IPS-18a (cell line): Measurements from ENCODE around the gene ATAT1.

Experiments
- H3K27ac ChIP-seq: one replicate; pipeline ENCODE4 v1.5.1; 2013; ENCODE audit warnings: low read length
- H3K27me3 ChIP-seq: one replicate; pipeline ENCODE4 v1.6.1; 2013; ENCODE audit warnings: mild to moderate bottlenecking, low read length; ENCODE audit not compliant: control insufficient read depth, insufficient read depth
- H3K36me3 ChIP-seq: one replicate; pipeline ENCODE4 v1.6.1; 2013; ENCODE audit warnings: low read depth, low read length; ENCODE audit not compliant: control insufficient read depth
- H3K4me1 ChIP-seq: one replicate; pipeline ENCODE4 v1.6.1; 2013; ENCODE audit warnings: low read depth, low read length; ENCODE audit not compliant: control insufficient read depth
- H3K4me3 ChIP-seq: one replicate; pipeline ENCODE4 v1.5.1; 2013; ENCODE audit warnings: low read length
- H3K9ac ChIP-seq: one replicate; pipeline ENCODE4 v1.6.1; 2013; ENCODE audit warnings: mild to moderate bottlenecking, low read length, moderate library complexity
- H3K9me3 ChIP-seq: one replicate; pipeline ENCODE4 v1.6.1; 2013; ENCODE audit warnings: low read depth, low read length; ENCODE audit not compliant: control insufficient read depth

ATAT1 gene

DNA sequence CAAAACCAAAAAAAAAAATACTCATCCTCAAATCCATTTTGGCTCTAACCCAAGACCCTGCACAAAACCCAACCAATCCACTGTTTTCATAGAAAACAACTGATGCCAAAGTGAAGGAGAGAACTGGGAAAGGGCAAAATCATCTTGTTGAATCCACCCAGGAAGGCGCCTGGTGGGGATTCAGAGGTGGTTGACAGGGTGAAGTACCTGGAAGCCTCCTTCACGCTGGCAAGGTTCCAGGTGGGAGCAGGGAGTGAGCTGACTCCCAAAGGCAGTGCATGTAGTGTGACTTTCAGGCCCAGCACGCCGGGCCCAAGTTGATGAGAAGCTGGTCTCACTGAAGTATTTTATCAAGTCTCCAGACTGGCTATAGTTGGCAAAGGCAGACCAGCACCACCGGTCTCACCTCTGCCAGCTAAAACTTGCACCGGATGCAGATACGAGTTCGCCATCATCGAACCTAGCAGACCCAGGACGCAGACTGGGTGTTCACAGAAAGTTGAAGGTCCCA lies 26.2 kb upstream of the ATAT1 start:
- H3K36me3 ChIP-seq: peaks cover 53% of the 10 kb centered on the region
- no peak overlapping the region for H3K27ac ChIP-seq
- no peak overlapping the region for H3K9ac ChIP-seq
- H3K9me3 ChIP-seq: no peaks in the 10 kb centered on the region
- H3K27me3 ChIP-seq: no peaks in the 10 kb centered on the region
- H3K4me1 ChIP-seq: no peaks in the 10 kb centered on the region
- no peak overlapping the region for H3K4me3 ChIP-seq

- Histone ChIP-seq H3K9ac (no peak overlapping the region), H3K4me1 (no peaks in the 10 kb centered on the region), H3K9me3 (no peaks in the 10 kb centered on the region), H3K36me3 (peaks cover 60% of the 10 kb centered on the region), H3K27ac (no peak overlapping the region), H3K27me3 (no peaks in the 10 kb centered on the region), H3K4me3 (no peak overlapping the region)
Measured at GRCh38 chr6:30601436-30601814, 25.2 kb upstream of the ATAT1 start.

DNA sequence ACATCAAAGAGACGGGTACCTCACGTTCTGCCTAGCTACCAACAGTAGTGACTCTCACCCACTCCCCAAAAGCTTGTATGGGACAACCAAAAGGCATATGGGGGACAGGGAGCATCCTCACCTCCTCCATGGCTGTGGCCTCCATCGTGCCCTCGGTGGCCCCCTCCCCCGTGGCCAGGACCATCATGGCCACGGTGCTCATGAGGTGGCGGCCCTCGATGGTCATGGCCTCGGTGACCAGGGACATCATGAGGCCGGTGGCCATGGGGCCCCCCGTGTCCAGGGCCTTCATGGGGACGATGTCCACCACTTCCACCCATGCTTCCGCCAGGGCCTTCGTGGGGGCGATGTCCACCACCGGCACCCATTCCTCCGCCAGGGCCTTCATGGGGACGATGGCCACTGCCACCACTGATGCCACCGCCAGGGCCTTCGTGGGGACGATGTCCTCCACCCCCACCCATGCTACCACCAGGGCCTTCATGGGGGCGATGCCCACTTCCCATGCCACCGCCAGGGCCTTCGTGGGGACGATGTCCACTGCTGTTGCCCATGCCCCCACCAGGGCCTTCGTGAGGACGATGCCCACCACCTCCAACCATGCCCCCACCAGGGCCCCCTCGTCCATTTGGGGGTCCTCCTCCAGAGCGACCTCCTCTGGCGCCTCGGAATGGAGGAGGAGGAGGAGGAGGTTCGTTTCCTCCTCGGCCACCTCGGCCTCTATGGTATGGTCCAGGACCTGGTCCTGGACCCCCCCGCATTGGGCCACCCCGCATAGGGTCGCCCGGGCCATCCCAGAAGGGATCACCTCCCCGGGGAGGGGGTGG lies 24.6 kb upstream of the ATAT1 start:
- Histone ChIP-seq H3K27me3 (no peaks in the 10 kb centered on the region), H3K9me3 (no peaks in the 10 kb centered on the region), H3K9ac (no peak overlapping the region), H3K4me1 (no peaks in the 10 kb centered on the region), H3K36me3 (peaks cover 66% of the 10 kb centered on the region), H3K27ac (no peak overlapping the region), H3K4me3 (no peak overlapping the region)

DNA sequence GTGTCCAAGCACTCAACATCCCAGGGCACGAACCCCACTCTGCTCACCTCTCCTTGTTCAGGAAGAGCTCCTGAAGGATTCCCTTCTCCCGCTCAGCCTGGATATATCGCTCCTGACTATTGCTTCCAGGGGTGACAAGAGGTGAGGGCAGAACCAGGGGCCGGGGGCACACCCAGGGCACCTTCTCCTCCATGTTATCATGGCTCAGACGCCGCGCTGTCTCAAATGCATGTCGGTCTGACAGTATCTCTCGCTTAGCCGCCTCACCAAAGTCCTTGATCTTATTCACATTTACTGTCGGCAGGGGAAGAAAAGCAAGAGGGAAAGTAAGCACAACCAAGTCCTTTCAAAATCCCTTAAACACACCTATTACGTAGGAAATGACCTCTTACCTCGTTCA lies 22.7 kb upstream of the ATAT1 start:
- Histone ChIP-seq H3K27ac (no peak overlapping the region), H3K9me3 (no peaks in the 10 kb centered on the region), H3K27me3 (no peaks in the 10 kb centered on the region), H3K4me1 (no peaks in the 10 kb centered on the region), H3K9ac (no peak overlapping the region), H3K36me3 (peaks cover 85% of the 10 kb centered on the region), H3K4me3 (no peak overlapping the region)

GRCh38 chr6:30610065-30610464 lies 16.6 kb upstream of the ATAT1 start:
- no peaks in the 10 kb centered on the region for H3K9me3 ChIP-seq
- H3K9ac ChIP-seq: no peak overlapping the region
- H3K4me3 ChIP-seq: no peak overlapping the region
- no peak overlapping the region for H3K27ac ChIP-seq
- peaks cover 10% of the 10 kb centered on the region for H3K4me1 ChIP-seq
- H3K27me3 ChIP-seq: no peaks in the 10 kb centered on the region
- peaks cover 54% of the 10 kb centered on the region for H3K36me3 ChIP-seq

DNA sequence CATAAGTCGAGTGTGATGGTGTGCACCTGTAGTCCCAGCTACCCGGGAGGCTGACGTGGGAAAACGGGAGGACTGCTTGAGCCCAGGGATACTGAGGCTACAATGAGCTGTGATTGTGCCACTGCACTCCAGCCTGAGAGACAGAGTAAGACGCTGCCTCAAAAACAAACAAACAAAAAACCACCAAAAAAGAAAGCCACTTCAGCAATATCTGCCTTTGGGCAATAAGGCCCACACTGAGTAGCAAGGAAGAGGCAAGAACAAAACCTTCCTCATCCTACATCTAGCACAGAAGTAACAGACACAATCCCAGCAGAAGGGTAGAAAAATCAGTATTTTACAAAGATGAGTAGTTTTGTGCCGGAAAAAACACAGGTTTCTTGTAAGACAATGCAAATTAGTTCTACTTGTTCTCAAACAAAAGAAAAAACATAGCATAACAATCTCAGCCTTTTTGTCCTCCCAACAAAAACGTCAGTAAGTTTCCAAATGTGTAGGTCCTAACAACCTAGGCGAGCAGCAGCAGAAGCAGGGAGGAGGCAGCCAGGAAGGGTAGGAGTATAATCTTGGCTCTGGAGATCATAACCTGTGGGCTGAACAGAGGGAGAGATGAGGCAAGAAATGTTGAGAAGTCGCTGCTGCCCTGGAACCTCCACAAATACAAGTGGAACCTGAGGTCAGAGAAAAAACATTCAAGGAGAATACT lies 15.4 kb upstream of the ATAT1 start:
- Histone ChIP-seq H3K27ac (no peak overlapping the region), H3K4me3 (no peak overlapping the region), H3K9ac (no peak overlapping the region), H3K4me1 (peaks cover 10% of the 10 kb centered on the region), H3K36me3 (peaks cover 51% of the 10 kb centered on the region), H3K9me3 (no peaks in the 10 kb centered on the region), H3K27me3 (no peaks in the 10 kb centered on the region)

- H3K27me3 ChIP-seq: no peaks in the 10 kb centered on the region
- H3K9me3 ChIP-seq: no peaks in the 10 kb centered on the region
- no peak overlapping the region for H3K9ac ChIP-seq
- H3K4me1 ChIP-seq: peaks cover 10% of the 10 kb centered on the region
- no peak overlapping the region for H3K4me3 ChIP-seq
- H3K36me3 ChIP-seq: peaks cover 51% of the 10 kb centered on the region
- no peak overlapping the region for H3K27ac ChIP-seq
Measured at GRCh38 chr6:30611856-30612194, 14.8 kb upstream of the ATAT1 start.

DNA sequence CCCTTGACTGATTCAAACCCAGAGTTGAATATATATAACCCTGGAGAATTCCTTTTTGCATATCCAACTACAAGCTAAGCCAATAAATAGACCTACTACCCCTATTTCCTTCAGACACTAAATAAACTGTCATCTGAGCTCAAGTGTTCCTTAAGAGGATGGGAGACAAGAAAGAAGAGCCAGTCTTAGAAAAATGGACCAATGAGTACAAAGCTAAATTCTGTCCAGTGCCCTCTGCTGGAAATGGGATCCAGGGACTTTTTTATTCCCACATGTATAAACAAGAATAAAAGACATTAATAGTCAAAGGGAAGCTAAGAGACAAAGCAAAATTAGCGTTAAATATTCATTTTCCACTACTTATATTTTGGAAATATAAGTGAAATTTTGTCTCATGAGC lies 14.5 kb upstream of the ATAT1 start:
- Histone ChIP-seq H3K36me3 (peaks cover 48% of the 10 kb centered on the region), H3K9ac (no peak overlapping the region), H3K27me3 (no peaks in the 10 kb centered on the region), H3K4me1 (peaks cover 10% of the 10 kb centered on the region), H3K9me3 (no peaks in the 10 kb centered on the region), H3K27ac (no peak overlapping the region), H3K4me3 (no peak overlapping the region)

- H3K9me3 ChIP-seq: no peaks in the 10 kb centered on the region
- no peaks in the 10 kb centered on the region for H3K27me3 ChIP-seq
- H3K4me3 ChIP-seq: no peak overlapping the region
- H3K27ac ChIP-seq: no peak overlapping the region
- peaks cover 42% of the 10 kb centered on the region for H3K36me3 ChIP-seq
- peaks cover 10% of the 10 kb centered on the region for H3K4me1 ChIP-seq
- no peak overlapping the region for H3K9ac ChIP-seq
Measured at GRCh38 chr6:30612687-30613248, 13.9 kb upstream of the ATAT1 start.

DNA sequence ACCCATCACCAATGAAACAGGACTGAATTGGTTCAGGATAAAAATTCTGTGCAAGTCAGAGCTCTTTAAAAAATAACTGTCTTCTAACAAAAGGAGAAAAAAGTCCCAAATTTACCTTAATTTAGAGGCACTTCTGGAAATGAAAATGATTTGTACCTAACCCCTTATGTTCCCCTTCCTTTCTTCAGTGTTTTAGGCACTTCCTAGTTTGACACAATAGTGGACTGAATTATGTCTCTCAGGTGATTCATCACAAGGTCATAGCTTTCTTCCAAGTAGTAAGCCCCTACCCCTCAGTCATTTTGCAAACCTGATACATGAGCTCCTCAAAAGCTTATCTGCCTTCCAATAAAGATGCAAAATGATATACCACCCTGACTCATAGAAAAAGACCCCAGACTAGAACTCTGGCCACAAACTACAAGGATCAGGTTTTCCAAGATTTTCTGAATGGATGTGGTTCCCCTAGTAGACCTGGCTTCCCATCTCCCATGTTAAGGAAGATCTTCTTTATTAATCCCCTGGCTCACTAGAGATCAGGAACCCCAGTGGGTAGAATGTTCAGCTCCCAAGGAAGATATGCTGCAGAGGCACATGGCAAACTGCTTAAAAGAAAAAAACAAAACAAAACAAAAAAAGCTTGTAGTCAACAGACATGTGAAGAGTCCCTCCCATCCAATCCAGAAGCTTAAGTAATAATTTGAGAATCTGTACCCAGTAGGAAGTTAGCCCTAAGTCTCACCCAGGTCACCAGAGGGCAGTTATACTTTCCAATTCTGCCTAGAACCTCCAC lies 13.2 kb upstream of the ATAT1 start:
- Histone ChIP-seq H3K27ac (no peak overlapping the region), H3K27me3 (no peaks in the 10 kb centered on the region), H3K4me1 (peaks cover 10% of the 10 kb centered on the region), H3K36me3 (peaks cover 35% of the 10 kb centered on the region), H3K9me3 (no peaks in the 10 kb centered on the region), H3K4me3 (peak overlapping the region; percentile 96), H3K9ac (peak overlapping the region; percentile 97)
